Neural cell (in vitro differentiated cells): Measurements from ENCODE around the gene KLF13. TPM values are rescaled to one million over a fixed set of nuclear protein-coding genes. Genes with fewer than 3 reads are reported as not detected.

ENCODE experiments used
- H2AFZ ChIP-seq: fragments of 200-600, 300-800 bp; sonication (generic), shearing (Covaris generic); 2 replicates; pipeline ENCODE4 v1.6.0; 2014; ENCODE audit warnings: low read depth, mild to moderate bottlenecking, antibody characterized with exemption, low read length, moderate library complexity
- H3F3A ChIP-seq: fragments of 200-600 bp; shearing (Covaris generic); 2 replicates; pipeline ENCODE4 v1.6.1; 2016; ENCODE audit warnings: mild to moderate bottlenecking, moderate library complexity, mixed read lengths, antibody characterized with exemption, low read length; ENCODE audit not compliant: insufficient read depth, poor library complexity, severe bottlenecking
- H3K27ac ChIP-seq: fragments of 200-600, 300-800 bp; sonication (generic), shearing (Covaris generic); 2 replicates; pipeline ENCODE4 v1.5.1; 2014; ENCODE audit warnings: mild to moderate bottlenecking, low read length, moderate library complexity
- H3K27me3 ChIP-seq: fragments of 300-800, 200-600 bp; sonication (generic), shearing (Covaris generic); 2 replicates; pipeline ENCODE4 v1.6.0; 2014; ENCODE audit warnings: mild to moderate bottlenecking, low read depth, low read length, moderate library complexity; ENCODE audit not compliant: insufficient read depth
- H3K36me3 ChIP-seq: fragments of 300-800, 200-600 bp; sonication (generic), shearing (Covaris generic); 2 replicates; pipeline ENCODE4 v1.5.1; 2014; ENCODE audit warnings: mild to moderate bottlenecking, antibody characterized with exemption, low read length, moderate library complexity; ENCODE audit not compliant: insufficient read depth
- H3K4me2 ChIP-seq: fragments of 300-800, 200-600 bp; sonication (generic), shearing (Covaris generic); 2 replicates; pipeline ENCODE4 v1.6.0; 2014; ENCODE audit warnings: mild to moderate bottlenecking, low read length
- H3K4me3 ChIP-seq: fragments of 300-800, 200-600 bp; sonication (generic), shearing (Covaris generic); 2 replicates; pipeline ENCODE4 v1.5.1; 2014; ENCODE audit warnings: mild to moderate bottlenecking, low read length, moderate library complexity
- H3K79me2 ChIP-seq: fragments of 200-600 bp; shearing (Covaris generic); replicated peaks from 2 replicates; pipeline ENCODE4 v1.6.0; 2014; ENCODE audit warnings: mild to moderate bottlenecking, low read length, moderate library complexity; ENCODE audit not compliant: insufficient read depth
- H3K9ac ChIP-seq: fragments of 300-800, 200-600 bp; sonication (generic), shearing (Covaris generic); 2 replicates; pipeline ENCODE4 v1.6.1; 2016; ENCODE audit warnings: mild to moderate bottlenecking, low read length, mixed read lengths
- H3K9me2 ChIP-seq: fragments of 200-600 bp; shearing (Covaris generic); 2 replicates; pipeline ENCODE4 v1.6.1; 2016; ENCODE audit warnings: mild to moderate bottlenecking, low read length, mixed read lengths; ENCODE audit not compliant: insufficient read depth
- H3K9me3 ChIP-seq: fragments of 200-600, 300-800 bp; sonication (generic), shearing (Covaris generic); 2 replicates; pipeline ENCODE4 v1.6.1; 2016; ENCODE audit warnings: mild to moderate bottlenecking, mixed run types, low read length, moderate library complexity, mixed read lengths
- H4K20me1 ChIP-seq: fragments of 200-600 bp; shearing (Covaris generic); 2 replicates; pipeline ENCODE4 v1.6.1; 2016; ENCODE audit warnings: mild to moderate bottlenecking, mixed run types; ENCODE audit not compliant: insufficient read depth
- CTCF ChIP-seq: fragments of 450-650 bp; IDR thresholded peaks from 2 replicates; pipeline ENCODE4 v1.5.1; 2014; ENCODE audit warnings: antibody characterized with exemption, mild to moderate bottlenecking, moderate library complexity; ENCODE audit not compliant: poor library complexity, severe bottlenecking
- EP300 ChIP-seq: fragments of 450-650 bp; conservative IDR thresholded peaks from 2 replicates; pipeline ENCODE4 v1.6.1; 2014; ENCODE audit warnings: antibody characterized with exemption, mild to moderate bottlenecking, moderate library complexity; ENCODE audit not compliant: poor library complexity, severe bottlenecking
- EZH2 ChIP-seq: fragments of 200-600, 300-800 bp; shearing (Covaris generic), sonication (generic); IDR thresholded peaks from 2 replicates; pipeline ENCODE4 v1.6.1; 2014; ENCODE audit warnings: antibody characterized with exemption, low read length, borderline replicate concordance, mild to moderate bottlenecking; ENCODE audit not compliant: insufficient read depth, poor library complexity, severe bottlenecking
- MXI1 ChIP-seq: fragments of 450-650 bp; conservative IDR thresholded peaks from 2 replicates; pipeline ENCODE4 v1.6.1; 2014; ENCODE audit warnings: antibody characterized with exemption, mild to moderate bottlenecking; ENCODE audit not compliant: poor library complexity, severe bottlenecking
- POLR2AphosphoS5 ChIP-seq: IDR thresholded peaks from 2 replicates; pipeline ENCODE4 v1.6.1; 2012
- RAD21 ChIP-seq: fragments of 450-650 bp; conservative IDR thresholded peaks from 2 replicates; pipeline ENCODE4 v1.6.1; 2014; ENCODE audit warnings: antibody characterized with exemption, mild to moderate bottlenecking, moderate library complexity
- SMC3 ChIP-seq: fragments of 450-650 bp; conservative IDR thresholded peaks from 2 replicates; pipeline ENCODE4 v1.6.1; 2014; ENCODE audit warnings: antibody characterized with exemption, mild to moderate bottlenecking, moderate library complexity; ENCODE audit not compliant: poor library complexity
- TAF1 ChIP-seq: IDR thresholded peaks from 2 replicates; pipeline ENCODE4 v1.6.1; 2012; ENCODE audit warnings: low read depth
- polyA plus RNA-seq: library from polyadenylated mRNA; depleted of rRNA; stranded (reverse); fragments of >200 nt; gene quantifications from 2 replicates; pipeline ENCODE4 v1.2.3, GENCODE V29; 2014
- TF ChIP-seq, protein P1 (sequence below): IDR thresholded peaks from 2 replicates; pipeline ENCODE4 v1.6.1; 2012; ENCODE audit warnings: borderline replicate concordance

Gene KLF13
- polyA plus RNA-seq, 1 donor from 2014 or later: 17.0 TPM

- no peak for TF ChIP-seq TAF1
- TF ChIP-seq EP300: no peak
- TF ChIP-seq RAD21: no peak
- no peak for TF ChIP-seq MXI1
- TF ChIP-seq SMC3: no peak
- TF ChIP-seq, protein P1, sequence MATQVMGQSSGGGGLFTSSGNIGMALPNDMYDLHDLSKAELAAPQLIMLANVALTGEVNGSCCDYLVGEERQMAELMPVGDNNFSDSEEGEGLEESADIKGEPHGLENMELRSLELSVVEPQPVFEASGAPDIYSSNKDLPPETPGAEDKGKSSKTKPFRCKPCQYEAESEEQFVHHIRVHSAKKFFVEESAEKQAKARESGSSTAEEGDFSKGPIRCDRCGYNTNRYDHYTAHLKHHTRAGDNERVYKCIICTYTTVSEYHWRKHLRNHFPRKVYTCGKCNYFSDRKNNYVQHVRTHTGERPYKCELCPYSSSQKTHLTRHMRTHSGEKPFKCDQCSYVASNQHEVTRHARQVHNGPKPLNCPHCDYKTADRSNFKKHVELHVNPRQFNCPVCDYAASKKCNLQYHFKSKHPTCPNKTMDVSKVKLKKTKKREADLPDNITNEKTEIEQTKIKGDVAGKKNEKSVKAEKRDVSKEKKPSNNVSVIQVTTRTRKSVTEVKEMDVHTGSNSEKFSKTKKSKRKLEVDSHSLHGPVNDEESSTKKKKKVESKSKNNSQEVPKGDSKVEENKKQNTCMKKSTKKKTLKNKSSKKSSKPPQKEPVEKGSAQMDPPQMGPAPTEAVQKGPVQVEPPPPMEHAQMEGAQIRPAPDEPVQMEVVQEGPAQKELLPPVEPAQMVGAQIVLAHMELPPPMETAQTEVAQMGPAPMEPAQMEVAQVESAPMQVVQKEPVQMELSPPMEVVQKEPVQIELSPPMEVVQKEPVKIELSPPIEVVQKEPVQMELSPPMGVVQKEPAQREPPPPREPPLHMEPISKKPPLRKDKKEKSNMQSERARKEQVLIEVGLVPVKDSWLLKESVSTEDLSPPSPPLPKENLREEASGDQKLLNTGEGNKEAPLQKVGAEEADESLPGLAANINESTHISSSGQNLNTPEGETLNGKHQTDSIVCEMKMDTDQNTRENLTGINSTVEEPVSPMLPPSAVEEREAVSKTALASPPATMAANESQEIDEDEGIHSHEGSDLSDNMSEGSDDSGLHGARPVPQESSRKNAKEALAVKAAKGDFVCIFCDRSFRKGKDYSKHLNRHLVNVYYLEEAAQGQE: no peak
- TF ChIP-seq EZH2: no peak
- TF ChIP-seq CTCF: no peak
- no peak for TF ChIP-seq POLR2AphosphoS5
- H3K4me2 ChIP-seq: no peak overlapping the region
- no peaks in the 10 kb centered on the region for H3K36me3 ChIP-seq
These were observed 40.8 kb upstream of the KLF13 start for GRCh38 chr15:31285772-31286261.

GRCh38 chr15:31291048-31291578 lies 35.5 kb upstream of the KLF13 start:
- H3K27me3 ChIP-seq: no peaks in the 10 kb centered on the region
- no peak overlapping the region for H2AFZ ChIP-seq
- H3K36me3 ChIP-seq: no peaks in the 10 kb centered on the region
- no peaks in the 10 kb centered on the region for H3K9me2 ChIP-seq
- no peak overlapping the region for H3K4me2 ChIP-seq
- no peak overlapping the region for H3K4me3 ChIP-seq
- H3K79me2 ChIP-seq: no peaks in the 10 kb centered on the region
- no peak overlapping the region for H3K9ac ChIP-seq
- no peak overlapping the region for H3K27ac ChIP-seq
- no peaks in the 10 kb centered on the region for H3F3A ChIP-seq
- H3K9me3 ChIP-seq: no peaks in the 10 kb centered on the region
- TF ChIP-seq RAD21: no peak
- no peak for TF ChIP-seq POLR2AphosphoS5
- no peak for TF ChIP-seq EZH2
- no peak for TF ChIP-seq MXI1
- TF ChIP-seq EP300: no peak
- no peak for TF ChIP-seq CTCF
- no peak for TF ChIP-seq SMC3
- TF ChIP-seq TAF1: no peak
- TF ChIP-seq, protein P1: no peak
- H4K20me1 ChIP-seq: no peaks in the 10 kb centered on the region

More at GRCh38 chr15:31285772-31286261, 40.8 kb upstream of the KLF13 start:
- H3K79me2 ChIP-seq: no peaks in the 10 kb centered on the region
- no peak overlapping the region for H3K4me3 ChIP-seq
- no peaks in the 10 kb centered on the region for H3K27me3 ChIP-seq
- H3K9me3 ChIP-seq: peaks cover 3% of the 10 kb centered on the region
- H2AFZ ChIP-seq: no peak overlapping the region
- H4K20me1 ChIP-seq: no peaks in the 10 kb centered on the region
- no peaks in the 10 kb centered on the region for H3F3A ChIP-seq
- H3K27ac ChIP-seq: no peak overlapping the region
- no peak overlapping the region for H3K9ac ChIP-seq
- no peaks in the 10 kb centered on the region for H3K9me2 ChIP-seq
